Large intestine (tissue), 3 donors: ENCODE data around the gene SLC22A15. TPM values are rescaled to one million over a fixed set of nuclear protein-coding genes. Genes with fewer than 3 reads are reported as not detected.

Source experiments
- DNase-seq, 2 donors: peaks; one replicate each; pipeline versions ENCODE4 v3.0.0 to v3.0.0-alpha.2; 2013
- H3K27ac ChIP-seq: one replicate; pipeline ENCODE4 v1.5.1; 2013; ENCODE audit warnings: low read length
- H3K27me3 ChIP-seq: 2 replicates; pipeline ENCODE4 v1.6.1; 2013; ENCODE audit warnings: low read length; ENCODE audit not compliant: control insufficient read depth, insufficient read depth
- H3K36me3 ChIP-seq: 2 replicates; pipeline ENCODE4 v1.6.1; 2013; ENCODE audit warnings: low read length; ENCODE audit not compliant: control insufficient read depth, insufficient read depth
- H3K4me1 ChIP-seq: one replicate; pipeline ENCODE4 v1.6.1; 2013; ENCODE audit warnings: low read length; ENCODE audit not compliant: control insufficient read depth, insufficient read depth
- H3K4me3 ChIP-seq: one replicate; pipeline ENCODE4 v1.5.1; 2013; ENCODE audit warnings: low read length
- H3K9me3 ChIP-seq: one replicate; pipeline ENCODE4 v1.6.1; 2013; ENCODE audit warnings: mild to moderate bottlenecking, low read depth, low read length, moderate library complexity; ENCODE audit not compliant: control insufficient read depth
- WGBS: methylation state at CpG from one replicate; pipeline ENCODE4 v1.1.5; 2013; ENCODE audit warnings: low lambda C conversion rate; ENCODE audit not compliant: insufficient coverage; 5-methylcytosine and 5-hydroxymethylcytosine counted together
- polyA plus RNA-seq: library from polyadenylated mRNA; unstranded; fragments of 120-200 nt; gene quantifications from one replicate; pipeline ENCODE4 v1.2.1, GENCODE V29; 2013

SLC22A15 gene
- polyA plus RNA-seq, 1 donor, result 2.8 TPM

DNA sequence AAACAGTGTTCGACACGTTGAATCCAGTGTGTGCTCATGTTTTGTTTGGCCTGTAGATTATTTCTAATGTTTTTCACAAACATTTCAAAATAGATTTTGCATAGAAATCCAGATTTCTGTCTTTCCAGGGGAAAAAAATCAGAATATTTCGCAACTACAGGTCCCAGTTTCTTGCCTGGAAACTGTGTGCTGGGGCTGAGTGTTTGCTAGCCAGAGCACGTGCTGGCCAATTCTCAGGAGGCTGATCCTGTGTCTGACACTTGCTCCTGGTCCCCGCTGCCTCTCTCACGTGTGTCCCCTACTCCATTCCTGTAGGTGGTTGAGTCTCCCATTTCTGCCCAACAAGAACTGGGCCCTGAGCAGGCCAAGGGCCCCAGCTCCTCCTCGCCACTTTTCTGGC, 137.3 kb downstream of the SLC22A15 start:
- Histone ChIP-seq H3K4me1 (peaks cover 25% of the 10 kb centered on the region), H3K9me3 (no peaks in the 10 kb centered on the region), H3K4me3 (no peak overlapping the region), H3K27me3 (no peaks in the 10 kb centered on the region), H3K36me3 (no peaks in the 10 kb centered on the region), H3K27ac (no peak overlapping the region)
- no peak for DNase-seq
- 100% methylated on average over 2 of the region's 7 CpGs for WGBS

DNA sequence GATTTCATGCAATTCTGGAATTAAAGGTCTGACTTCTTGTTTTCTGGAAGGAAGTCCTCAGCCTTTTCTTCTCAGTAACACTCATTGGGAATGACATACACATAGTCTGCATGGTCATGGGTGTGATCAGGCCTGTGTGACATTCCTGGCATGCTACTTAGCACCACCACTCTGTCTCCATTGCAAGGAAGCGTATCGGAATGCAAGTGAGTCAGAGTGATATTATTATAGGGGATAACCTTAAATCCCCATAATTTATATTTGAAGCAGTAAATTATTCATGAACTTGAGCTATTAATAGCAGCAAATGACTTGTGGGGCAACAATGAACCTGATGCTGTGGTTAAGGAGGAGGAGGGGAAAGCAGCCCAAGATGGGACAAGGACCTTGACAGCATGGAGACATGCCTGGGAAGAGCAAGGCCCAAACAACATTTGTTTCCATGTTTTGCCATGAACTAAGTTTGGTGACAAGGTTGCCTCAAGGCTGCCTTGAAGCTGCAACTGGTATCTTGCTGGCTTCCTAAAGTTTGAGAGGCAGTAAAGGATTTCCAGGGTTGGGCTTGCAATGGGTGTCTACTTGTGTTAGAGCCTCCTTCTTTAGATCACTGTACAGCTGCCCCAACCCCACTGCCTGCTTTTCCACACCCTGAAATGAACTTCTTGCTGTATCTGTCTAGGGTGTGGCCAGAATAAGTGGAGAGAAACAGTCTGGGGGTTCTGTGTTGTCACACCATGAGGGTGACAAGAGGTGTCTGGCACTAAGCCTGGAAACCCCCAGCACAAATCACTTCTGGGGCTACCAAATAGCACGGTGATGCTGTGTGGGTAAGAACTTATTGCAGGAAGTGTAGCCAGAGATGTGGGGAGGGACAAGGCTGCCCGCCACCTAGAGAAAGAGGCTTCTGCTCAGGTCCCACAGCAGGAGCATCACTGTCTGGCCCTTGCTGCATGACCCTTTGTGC, 139.4 kb downstream of the SLC22A15 start:
- no peak for DNase-seq
- Histone ChIP-seq H3K9me3 (no peaks in the 10 kb centered on the region), H3K27ac (no peak overlapping the region), H3K4me3 (no peak overlapping the region), H3K36me3 (no peaks in the 10 kb centered on the region), H3K4me1 (peaks cover 18% of the 10 kb centered on the region), H3K27me3 (no peaks in the 10 kb centered on the region)
- no CpG with 5 or more reads among the region's 4 CpGs for WGBS

DNA sequence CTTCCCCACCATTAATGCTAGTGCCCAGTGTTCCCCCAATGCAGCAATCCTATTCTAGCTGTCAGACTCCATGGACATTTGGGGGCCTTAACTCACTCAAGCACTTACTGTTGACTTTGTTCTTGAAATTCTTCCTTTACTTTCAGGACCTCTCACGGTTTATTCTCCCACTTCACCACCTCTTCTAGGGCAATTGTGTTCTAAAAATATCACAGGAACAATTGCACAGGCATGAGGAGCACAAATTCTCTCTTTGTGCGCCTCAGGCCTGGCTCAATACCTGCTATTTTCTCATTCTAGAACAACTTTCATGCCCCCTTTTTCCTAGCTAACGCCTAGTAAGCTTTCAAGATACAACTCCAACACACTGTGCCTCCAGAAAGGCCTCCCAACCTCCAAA, 142.2 kb downstream of the SLC22A15 start:
- DNase-seq, result no peak
- H3K27me3 ChIP-seq, result no peaks in the 10 kb centered on the region
- no peak overlapping the region for H3K4me3 ChIP-seq
- no peaks in the 10 kb centered on the region for H3K36me3 ChIP-seq
- WGBS, result 100% methylated on average over 2 of the region's 3 CpGs
- peaks cover 7% of the 10 kb centered on the region for H3K4me1 ChIP-seq
- no peaks in the 10 kb centered on the region for H3K9me3 ChIP-seq
- H3K27ac ChIP-seq, result no peak overlapping the region

Other genes starting within 250 kb of the SLC22A15 start
- gene CASQ2, start 207.8 kb upstream of the SLC22A15 start, polyA plus RNA-seq, result 1.8 TPM
- not detected for gene NHLH2, start 135.4 kb upstream of the SLC22A15 start, polyA plus RNA-seq
- 0.55 TPM for gene MAB21L3, start 134.9 kb downstream of the SLC22A15 start, polyA plus RNA-seq